Effector CD4-positive, alpha-beta T cell (primary cell): ENCODE measurements around the gene CCDC116.

Experiments used
- DNase-seq: peaks from one replicate; pipeline ENCODE4 v3.0.0-alpha.2; 2020

CCDC116 gene

DNA sequence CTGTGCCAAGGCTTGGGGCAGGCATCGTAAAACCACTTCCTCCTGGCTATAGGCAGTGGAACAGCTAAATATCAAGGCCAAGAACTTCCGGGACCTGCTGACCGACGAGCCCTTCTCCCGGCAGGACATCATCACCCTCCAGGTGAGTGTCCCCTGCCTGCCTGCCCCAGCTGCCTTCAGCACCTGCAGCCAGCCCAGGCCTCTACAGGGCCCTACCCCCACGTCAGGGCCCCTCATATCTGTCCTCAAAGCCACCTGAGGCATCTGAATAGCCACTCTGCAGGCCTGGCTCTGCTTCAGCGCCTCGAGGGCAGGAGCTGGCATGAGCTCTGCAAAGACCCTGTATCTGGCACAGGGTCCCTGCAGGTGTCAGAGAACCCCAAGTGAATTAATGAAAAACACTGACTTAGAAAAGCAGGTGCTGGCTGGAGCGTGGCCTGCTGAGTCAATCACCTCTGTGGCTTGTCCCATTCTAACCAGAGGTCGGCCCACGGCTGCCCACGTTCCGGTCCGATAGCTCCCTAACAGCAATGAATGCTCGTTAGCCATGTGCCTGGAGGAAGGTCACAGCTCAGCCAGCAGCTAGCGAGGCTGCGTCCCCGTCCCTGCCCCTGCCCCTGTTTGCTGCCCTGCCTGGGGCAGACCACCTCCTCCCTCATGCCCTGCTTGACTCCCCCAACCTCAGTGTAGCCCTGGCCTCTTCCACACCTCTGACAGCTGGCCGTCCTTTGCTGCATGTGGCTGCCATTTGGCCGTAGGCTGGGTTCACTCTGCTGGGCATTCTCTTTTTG, 50.0 kb downstream of the CCDC116 start:
- DNase-seq = no peak

DNA sequence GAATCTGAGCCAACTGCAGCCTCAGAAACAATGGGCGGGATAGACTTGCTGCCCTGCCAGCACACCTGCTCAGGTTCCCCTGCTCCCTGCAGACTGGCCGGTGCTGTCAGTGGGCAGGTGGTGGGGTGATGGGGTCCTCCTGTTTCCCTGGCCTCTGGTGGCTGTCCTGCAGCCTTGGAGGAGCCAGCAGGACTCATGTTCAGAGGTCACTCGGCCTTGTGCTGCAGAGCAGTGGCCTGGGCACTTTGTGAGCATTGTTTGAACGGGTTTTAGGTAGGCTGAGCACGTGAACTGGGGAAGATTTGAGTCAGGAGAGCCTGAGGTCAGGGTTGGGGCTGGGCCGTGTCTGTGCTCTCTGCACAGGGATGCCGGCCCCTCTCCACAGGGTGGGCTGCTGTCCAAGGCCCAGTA, 50.8 kb downstream of the CCDC116 start:
- DNase-seq = no peak

DNA sequence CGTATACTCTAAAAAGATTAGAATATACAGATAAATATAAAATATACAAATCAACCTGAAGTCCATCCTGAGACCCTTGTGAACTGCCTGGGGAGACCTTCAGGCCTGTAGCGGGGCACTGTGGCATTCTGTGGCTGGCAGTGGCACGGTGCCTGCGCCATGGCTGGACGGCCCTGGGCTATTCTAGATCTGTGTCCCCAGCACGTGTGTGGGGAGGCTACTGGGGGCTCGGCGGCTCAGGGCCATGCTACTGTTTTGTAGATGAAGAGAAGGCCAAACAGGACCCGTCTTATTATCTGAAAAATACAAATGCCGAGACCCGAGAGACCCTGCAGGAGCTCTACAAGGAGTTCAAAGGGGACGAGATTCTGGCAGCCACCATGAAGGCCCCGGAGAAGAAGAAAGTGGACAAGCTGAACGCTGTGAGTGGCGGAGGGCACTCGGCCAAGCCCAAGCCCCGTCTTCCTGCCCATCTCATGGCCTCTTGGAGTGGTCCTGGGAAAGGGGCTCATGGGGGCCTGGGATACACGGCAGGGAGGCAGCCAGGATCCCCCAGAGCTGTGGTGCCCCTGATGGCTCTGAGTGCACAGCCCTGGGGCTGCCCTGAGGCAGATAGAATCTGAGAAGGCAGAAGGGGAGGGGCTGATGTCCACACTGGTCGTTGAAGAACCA, 52.1 kb downstream of the CCDC116 start:
- no peak for DNase-seq

DNA sequence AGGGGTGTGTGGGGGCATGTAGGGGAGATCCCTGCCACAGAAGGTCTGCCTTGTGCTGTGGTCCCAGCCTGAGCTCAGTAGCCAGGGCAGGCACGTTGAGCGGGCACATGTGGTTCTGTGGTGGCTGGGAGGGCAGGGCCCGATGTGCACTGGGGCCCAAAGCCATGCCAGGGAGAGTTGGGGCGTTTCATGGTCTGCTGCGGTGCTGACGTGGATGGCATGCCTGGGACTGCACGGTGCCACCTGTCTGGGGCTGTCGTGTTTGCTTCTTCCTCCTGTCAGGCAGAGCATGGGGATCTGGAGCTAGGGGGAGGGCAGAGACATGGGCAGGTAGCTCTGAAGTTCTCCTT, 52.6 kb downstream of the CCDC116 start:
- no peak for DNase-seq

DNA sequence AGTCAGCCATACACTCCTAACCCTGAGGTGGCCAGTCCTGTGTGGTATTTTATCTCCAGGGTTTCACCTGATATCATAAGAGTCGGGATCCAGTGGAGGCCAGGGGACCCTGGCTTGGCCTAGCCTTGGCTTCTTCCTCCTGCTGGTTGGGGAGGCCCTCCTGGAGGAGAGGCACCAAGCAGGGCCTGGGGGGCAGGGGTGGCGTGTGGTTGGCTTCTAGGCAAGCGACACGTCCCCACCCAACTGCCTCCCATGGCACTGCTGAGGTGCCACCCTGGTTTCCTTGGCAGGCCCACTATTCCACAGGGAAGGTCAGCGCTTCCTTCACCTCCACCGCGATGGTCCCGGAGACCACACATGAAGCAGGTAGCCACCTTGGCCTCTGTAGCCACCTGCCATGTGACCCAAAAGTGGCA, 53.6 kb downstream of the CCDC116 start:
- no peak for DNase-seq
